GM21526 (cell line): ENCODE results near the gene CNGA1.
"Not testable (repeated sequence)": the region's sequence is repeated elsewhere in the genome, so short reads cannot be mapped to it uniquely, and the experiment has no call there.

Experiments used
- ATAC-seq: cut with Tn5 transposase; IDR thresholded peaks from one replicate; pipeline ENCODE4 v1.9.1; 2021; ENCODE audit warnings: moderate library complexity; ENCODE audit not compliant: unreplicated experiment, low FRiP score

Gene CNGA1

GRCh38 chr4:48031802-48032525 lies 15.5 kb upstream of the CNGA1 start:
- ATAC-seq: no peak

GRCh38 chr4:48030470-48030869 lies 14.0 kb upstream of the CNGA1 start:
- no peak for ATAC-seq

- ATAC-seq: peak; percentile 55
Observed at GRCh38 chr4:48028696-48029095, 12.2 kb upstream of the CNGA1 start.

- peak; percentile 68 for ATAC-seq
Observed at GRCh38 chr4:48027653-48028052, 11.2 kb upstream of the CNGA1 start.

DNA sequence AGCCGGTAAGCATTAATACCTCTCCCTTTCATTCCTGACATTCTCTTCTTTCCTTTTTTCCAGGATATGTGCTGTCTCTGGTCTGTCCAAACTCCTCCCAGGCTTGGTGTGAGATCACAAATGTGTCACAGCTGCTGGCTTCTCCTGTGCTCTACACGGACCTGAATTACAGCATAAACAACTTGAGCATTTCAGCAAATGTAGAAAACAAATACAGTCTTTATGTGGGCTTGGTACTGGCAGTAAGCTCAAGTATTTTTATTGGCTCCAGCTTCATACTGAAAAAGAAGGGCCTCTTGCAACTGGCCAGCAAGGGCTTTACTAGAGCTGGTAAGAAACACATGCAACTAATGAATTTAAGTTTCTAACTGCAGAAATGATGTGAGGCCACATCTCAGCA lies 8.5 kb upstream of the CNGA1 start:
- no peak for ATAC-seq

- ATAC-seq: no peak
Observed at GRCh38 chr4:48024522-48024921, 8.0 kb upstream of the CNGA1 start.

DNA sequence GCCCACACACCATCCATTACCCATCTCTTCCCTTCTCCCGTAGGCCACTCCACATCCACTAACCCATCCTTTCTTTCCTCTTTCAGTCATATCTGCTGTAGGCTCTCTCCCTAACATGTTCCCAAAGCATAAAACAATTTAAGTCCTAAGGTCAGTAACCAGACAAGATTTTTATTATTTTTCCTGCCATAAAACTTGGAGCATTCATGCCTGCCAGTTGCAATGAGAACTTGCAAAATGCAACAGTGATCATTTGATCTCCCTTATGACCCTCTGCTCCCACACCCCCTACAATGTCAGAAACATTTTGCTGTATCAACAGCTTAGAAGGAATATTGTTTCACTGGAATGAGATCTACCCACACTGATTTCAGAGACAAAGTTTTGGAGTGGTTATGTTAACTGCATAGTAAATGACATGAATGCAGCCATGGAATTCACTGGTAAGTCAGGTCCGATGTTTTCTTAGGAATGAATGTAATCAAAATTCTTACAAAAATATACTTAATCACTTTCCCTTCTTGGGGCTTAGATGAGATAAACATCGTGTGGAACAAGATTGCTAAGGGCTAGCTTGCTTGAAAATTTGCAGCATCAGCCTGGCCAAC lies 5.8 kb upstream of the CNGA1 start:
- no peak for ATAC-seq

DNA sequence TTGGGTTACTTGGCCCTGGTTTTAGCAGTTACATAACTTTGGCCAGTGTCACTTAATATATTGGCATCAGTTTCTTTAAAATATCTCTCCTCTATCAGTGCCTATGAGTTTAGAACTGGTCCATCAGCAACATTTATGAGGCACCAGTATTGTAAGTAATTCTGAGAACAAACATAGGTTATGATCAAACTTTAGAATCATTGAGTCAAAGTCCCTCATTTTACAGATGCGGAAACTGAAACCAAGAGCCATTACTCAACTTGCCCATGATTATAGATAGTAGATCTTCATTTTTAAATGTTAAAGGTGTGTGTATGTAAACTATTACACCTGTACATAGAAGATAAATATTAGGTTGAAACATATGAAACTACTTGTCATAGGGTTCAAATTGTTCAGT lies 4.6 kb upstream of the CNGA1 start:
- ATAC-seq: no peak

- no peak for ATAC-seq
Observed at GRCh38 chr4:48018112-48018511, 1.6 kb upstream of the CNGA1 start.

- ATAC-seq: no peak
Observed at GRCh38 chr4:48017108-48017571, 659 bp upstream of the CNGA1 start.

GRCh38 chr4:48015678-48016077 lies 803 bp downstream of the CNGA1 start:
- ATAC-seq: no peak

GRCh38 chr4:48015216-48015615 lies 1.3 kb downstream of the CNGA1 start:
- no peak for ATAC-seq

- no peak for ATAC-seq
Observed at GRCh38 chr4:48012824-48013223, 3.7 kb downstream of the CNGA1 start.

DNA sequence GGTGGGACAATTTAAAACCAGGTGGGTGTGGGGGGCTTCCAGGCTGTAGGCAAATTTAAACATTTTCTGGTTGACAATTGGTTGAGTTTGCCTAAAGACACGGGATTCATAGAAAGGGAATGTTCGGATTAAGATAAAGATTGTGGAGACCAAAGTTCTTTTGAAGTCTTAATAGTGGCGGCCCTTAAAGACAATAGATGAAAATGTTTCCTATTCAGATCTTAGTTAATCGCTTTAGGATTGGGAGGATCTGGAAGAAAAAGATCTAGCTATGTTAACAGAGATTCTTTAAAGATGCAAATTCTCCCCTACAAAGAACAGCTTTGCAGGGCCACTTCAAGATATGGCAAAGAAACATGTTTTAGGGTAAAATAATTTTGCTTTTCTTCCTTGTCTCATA lies 4.8 kb downstream of the CNGA1 start:
- no peak for ATAC-seq

DNA sequence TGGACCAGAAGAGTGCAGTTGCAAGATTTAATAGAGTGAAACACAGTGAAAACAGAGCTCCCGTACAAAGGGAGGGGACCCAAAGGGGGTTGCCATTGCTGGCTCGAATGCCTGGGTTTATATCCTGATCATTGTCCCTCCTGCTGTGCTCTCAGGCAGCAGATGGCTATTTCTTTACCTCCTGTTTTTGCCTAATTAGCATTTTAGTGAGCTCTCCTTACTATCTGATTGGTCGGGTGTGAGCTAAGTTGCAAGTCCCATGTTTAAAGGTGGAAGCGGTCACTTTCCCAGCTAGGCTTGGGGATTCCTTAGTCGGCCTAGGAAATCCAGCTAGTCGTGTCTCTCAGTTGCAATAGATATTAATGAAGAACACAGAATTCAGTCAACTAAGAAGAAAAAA lies 5.6 kb downstream of the CNGA1 start:
- not testable (repeated sequence) for ATAC-seq

DNA sequence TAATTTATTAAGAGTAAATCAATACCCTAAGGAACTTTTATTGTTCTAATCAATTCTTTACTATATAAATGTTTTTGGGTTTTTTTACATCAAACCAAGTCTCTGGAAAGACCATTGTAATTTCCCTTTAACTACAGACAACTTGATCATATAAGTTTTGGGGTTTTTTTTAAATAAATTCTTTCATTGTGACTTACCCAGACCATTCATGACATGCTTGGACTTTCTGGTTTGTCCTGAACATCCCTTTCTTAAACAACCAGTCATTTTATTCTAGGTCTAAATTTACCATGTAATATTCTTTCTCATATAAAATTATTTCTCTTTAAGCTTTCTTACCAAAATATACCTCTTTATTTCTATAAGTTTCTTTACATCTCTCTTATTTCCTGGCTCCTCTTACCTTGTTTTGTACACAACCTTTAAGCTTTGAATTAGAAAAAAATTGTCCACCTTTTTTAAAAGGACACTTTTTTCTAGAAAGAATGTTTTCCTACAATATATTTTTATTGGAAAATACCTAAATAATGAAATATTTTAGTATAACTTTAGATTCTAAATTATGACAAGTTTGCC lies 8.4 kb downstream of the CNGA1 start:
- no peak for ATAC-seq

DNA sequence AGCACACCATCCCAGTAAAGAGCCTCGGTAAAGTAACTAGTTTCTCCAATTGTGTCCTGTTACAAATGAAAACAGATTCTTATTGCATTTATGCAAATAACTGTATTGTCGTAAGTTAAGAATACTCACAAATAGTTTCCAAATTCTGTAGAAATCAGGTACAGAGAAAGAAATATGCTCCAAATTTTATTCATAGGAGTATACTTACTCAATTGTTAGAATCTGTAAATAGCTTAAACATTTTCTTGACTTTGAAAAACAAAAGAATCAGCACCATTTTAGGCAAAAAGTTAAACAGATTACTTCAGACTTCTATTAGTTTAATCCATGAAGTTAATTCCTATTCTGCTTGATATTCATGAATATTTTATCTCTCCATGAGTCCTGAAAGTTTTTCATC lies 10.7 kb downstream of the CNGA1 start:
- ATAC-seq: no peak

GRCh38 chr4:48003568-48003967 lies 12.9 kb downstream of the CNGA1 start:
- ATAC-seq: not testable (repeated sequence)

DNA sequence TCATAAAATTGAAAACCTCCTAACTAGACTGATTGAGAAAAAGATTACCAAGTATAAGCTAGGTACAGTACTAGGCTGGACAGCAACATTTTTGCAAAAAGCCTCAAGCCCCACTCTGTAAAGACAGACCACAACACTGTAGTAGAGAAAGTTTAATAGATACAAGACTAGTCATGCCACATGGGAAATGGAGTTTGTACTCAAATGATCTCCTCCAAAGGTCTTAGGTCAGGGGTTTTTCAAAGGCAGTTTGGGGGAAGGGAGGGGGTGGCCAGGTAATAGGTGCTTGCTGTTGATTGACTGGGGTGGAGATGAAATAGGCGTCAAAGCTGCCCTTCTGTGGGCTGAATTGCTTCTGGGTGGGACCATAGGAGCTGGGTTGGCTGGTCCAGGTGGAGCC lies 14.2 kb downstream of the CNGA1 start:
- ATAC-seq: no peak

- ATAC-seq: no peak
Observed at GRCh38 chr4:47996021-47996420, 20.5 kb downstream of the CNGA1 start.

DNA sequence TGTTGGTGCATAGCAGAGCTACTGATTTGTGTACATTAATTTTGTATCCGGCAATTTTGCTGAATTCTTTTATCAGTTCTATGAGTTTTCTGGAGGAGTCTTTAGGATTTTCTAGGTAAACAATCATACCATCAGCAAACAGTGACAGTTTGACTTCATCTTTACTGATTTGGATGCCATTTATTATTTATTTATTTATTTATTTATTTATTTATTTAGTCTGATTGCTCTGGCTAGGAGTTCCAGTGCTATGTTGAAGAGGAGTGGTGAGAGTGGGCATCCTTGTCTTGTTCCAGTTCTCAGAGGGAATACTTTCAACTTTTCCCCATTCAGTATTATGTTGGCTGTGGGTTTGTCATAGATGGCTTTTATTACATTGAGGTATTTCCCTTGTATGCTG lies 24.0 kb downstream of the CNGA1 start:
- ATAC-seq: not testable (repeated sequence)

- ATAC-seq: no peak
Observed at GRCh38 chr4:47990145-47990544, 26.3 kb downstream of the CNGA1 start.
